Stomach (tissue), 9 donors: ENCODE data around the gene SLC24A3. TPM values are rescaled to one million over a fixed set of nuclear protein-coding genes. Genes with fewer than 3 reads are reported as not detected.

Experiments
- DNase-seq, 2 donors: peaks; one replicate each; pipeline versions ENCODE4 v3.0.0 to v3.0.0-alpha.2; 2013 to 2019
- H3K27ac ChIP-seq, 5 donors: fragments of 200-600 bp in 4 of 5; sonication (generic) in 4 of 5; one replicate each; pipeline ENCODE4 v1.5.1; 2013 to 2019; ENCODE audit warnings: mild to moderate bottlenecking in 1 of 5, moderate library complexity in 1 of 5
- H3K27me3 ChIP-seq, 3 donors: fragments of 200-600 bp; sonication (generic); one replicate each; pipeline ENCODE4 v1.5.1; 2017 to 2019; ENCODE audit warnings: mixed run types in 1 of 3
- H3K36me3 ChIP-seq, 4 donors: fragments of 200-600 bp; sonication (generic); 1 replicate in 3 of 4; 2 replicates in 1 of 4; pipeline ENCODE4 v1.5.1; 2016 to 2019
- H3K4me1 ChIP-seq, 4 donors: fragments of 200-600 bp; sonication (generic); one replicate each; pipeline ENCODE4 v1.5.1; 2016 to 2019
- H3K4me3 ChIP-seq, 4 donors: fragments of 200-600 bp; sonication (generic) in 3 of 4; one replicate each; pipeline ENCODE4 v1.5.1; 2016 to 2019; ENCODE audit warnings: mild to moderate bottlenecking in 1 of 4
- H3K9me3 ChIP-seq, 4 donors: fragments of 200-600 bp; sonication (generic); one replicate each; pipeline ENCODE4 v1.5.1; 2016 to 2019
- EP300 ChIP-seq: sonication (generic); formaldehyde crosslinking; IDR thresholded peaks from one replicate; pipeline ENCODE4 v1.6.1; 2017; ENCODE audit warnings: antibody characterized with exemption
- POLR2A ChIP-seq, 4 donors: fragments of 450-650 bp; IDR thresholded peaks; one replicate each; pipeline ENCODE4 v1.6.1; 2016; ENCODE audit warnings: antibody characterized with exemption in 4 of 4, control low read depth in 2 of 4, mild to moderate bottlenecking in 1 of 4, moderate library complexity in 1 of 4
- POLR2AphosphoS5 ChIP-seq, 3 donors: sonication (generic); formaldehyde crosslinking; IDR thresholded peaks; one replicate each; pipeline ENCODE4 v1.6.1; 2016; ENCODE audit warnings: antibody characterized with exemption in 3 of 3
- WGBS, 5 donors: extraction: QIAGEN DNeasy Blood & Tissue Kit in 3 of 5; methylation state at CpG; one replicate each; pipeline versions ENCODE4 v1.1.5 to v1.1.7; 2013 to 2018; 5-methylcytosine and 5-hydroxymethylcytosine counted together
- intact Hi-C: fragments of 100-400 bp; cut with DNase I; formaldehyde crosslinking; loops from one replicate; pipeline ENCODE4 v1.15.1; 2023; ENCODE audit warnings: low total_unique reads
- polyA plus RNA-seq, 3 donors: library from polyadenylated mRNA; stranded (reverse); fragments of 200-250 nt; gene quantifications; one replicate each; pipeline ENCODE4 v1.2.3, GENCODE V29; 2013
- total RNA-seq, 5 donors: library from RNA; depleted of rRNA; stranded (reverse); fragments of >200 nt; gene quantifications; one replicate each; pipeline versions ENCODE4 v1.1.0 to v1.2.3, GENCODE V29; 2014 to 2016
- TF ChIP-seq, protein P1 (sequence below), 7 experiments: fragments of 450-650 bp in 4 of 7; fragments of 200-600 bp in 3 of 7; sonication (generic) in 3 of 7; IDR thresholded peaks; one replicate each; pipeline ENCODE4 v1.5.1; 2016 to 2019; ENCODE audit warnings: antibody characterized with exemption in 7 of 7, control low read depth in 2 of 7, mild to moderate bottlenecking in 1 of 7
- donor health status: healthy with polysubstance abuse.
- donor health status: Bipolar disorder and iron deficiency.
- donor health status: healthy.

Gene SLC24A3
- total and polyA plus RNA-seq, 8 donors: 1.8 to 9.0 (median 4.5) TPM

DNA sequence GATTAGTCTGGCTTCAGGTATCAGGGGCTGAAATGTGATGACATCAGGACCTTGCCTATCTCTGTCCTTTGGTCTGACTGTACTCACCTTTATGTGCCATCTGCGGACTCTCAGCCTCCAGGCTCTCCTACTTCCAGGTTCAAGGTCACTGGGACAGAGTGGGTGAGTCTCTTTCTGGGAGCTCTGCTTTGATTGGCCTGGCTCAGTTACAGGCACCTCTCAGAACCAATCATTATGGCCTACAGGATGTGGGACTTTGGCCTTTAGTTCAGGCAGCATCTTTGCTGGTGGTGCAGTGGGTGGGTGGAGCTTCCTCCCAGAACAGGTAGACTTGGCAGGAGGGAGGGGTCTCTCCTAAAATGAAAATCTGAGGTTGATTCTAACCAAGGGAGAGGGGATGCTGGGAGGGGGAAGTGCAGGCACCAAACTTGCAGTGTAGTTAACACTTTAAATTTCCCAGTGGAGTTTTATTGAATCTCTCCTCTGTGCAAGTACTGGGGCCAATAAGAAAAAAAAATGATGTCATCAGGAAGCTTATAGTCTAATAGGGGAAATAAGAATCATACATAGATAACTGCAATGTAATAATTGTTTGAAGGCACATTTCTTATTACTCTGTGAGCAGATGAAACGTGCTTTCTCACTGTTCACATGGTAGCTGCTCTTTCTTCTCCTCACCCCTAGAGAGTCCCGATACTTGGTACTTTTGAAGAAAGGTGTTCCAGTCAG is 53.4 kb downstream of the SLC24A3 start:
- no peak overlapping the region for H3K27ac ChIP-seq
- intact Hi-C loops: no loop called here
- H3K9me3 ChIP-seq: no peaks in the 10 kb centered on the region
- H3K36me3 ChIP-seq: no peaks in the 10 kb centered on the region
- 81 to 94% (median 88%) methylated on average over 3 of the region's 3 CpGs for WGBS, 5 donors
- TF ChIP-seq, protein P1, sequence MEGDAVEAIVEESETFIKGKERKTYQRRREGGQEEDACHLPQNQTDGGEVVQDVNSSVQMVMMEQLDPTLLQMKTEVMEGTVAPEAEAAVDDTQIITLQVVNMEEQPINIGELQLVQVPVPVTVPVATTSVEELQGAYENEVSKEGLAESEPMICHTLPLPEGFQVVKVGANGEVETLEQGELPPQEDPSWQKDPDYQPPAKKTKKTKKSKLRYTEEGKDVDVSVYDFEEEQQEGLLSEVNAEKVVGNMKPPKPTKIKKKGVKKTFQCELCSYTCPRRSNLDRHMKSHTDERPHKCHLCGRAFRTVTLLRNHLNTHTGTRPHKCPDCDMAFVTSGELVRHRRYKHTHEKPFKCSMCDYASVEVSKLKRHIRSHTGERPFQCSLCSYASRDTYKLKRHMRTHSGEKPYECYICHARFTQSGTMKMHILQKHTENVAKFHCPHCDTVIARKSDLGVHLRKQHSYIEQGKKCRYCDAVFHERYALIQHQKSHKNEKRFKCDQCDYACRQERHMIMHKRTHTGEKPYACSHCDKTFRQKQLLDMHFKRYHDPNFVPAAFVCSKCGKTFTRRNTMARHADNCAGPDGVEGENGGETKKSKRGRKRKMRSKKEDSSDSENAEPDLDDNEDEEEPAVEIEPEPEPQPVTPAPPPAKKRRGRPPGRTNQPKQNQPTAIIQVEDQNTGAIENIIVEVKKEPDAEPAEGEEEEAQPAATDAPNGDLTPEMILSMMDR (IDR thresholded peaks at IDR 0.05): no peak
- TF ChIP-seq POLR2A (IDR thresholded peaks at IDR 0.05) (no peak), POLR2AphosphoS5 (IDR thresholded peaks at IDR 0.05) (no peak), EP300 (no peak)
- H3K4me3 ChIP-seq: no peak overlapping the region
- H3K4me1 ChIP-seq: peaks cover 0 to 11% (median 0%) of the 10 kb centered on the region in 4 donors
- peak in 1 of 2 donors; percentile 28 for DNase-seq
- H3K27me3 ChIP-seq: no peaks in the 10 kb centered on the region

DNA sequence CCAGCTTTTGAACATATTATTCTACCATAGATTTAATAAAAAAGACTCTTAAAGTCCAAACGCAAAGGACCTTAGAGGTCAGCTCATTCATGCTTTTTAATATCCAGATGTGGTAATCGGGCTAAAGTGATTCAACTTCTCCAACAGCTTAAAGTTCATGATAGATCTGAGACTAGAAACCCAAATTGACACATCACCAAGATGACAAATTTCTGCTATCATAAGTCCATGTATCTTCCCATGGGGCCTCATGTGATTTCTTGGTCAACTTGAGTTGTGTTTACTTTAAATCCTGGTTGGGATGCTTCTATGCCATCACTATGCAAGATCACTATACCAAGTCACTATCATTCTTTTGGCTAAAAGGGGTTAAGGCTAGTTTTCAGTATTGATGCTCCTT is 56.0 kb downstream of the SLC24A3 start:
- H3K4me1 ChIP-seq: peaks cover 0 to 1% (median 0%) of the 10 kb centered on the region in 4 donors
- H3K9me3 ChIP-seq: no peaks in the 10 kb centered on the region
- no peak overlapping the region for H3K4me3 ChIP-seq
- TF ChIP-seq POLR2A (IDR thresholded peaks at IDR 0.05) (no peak), POLR2AphosphoS5 (IDR thresholded peaks at IDR 0.05) (no peak), EP300 (no peak)
- TF ChIP-seq, protein P1 (IDR thresholded peaks at IDR 0.05): no peak
- intact Hi-C loops: no loop called here
- H3K27ac ChIP-seq: no peak overlapping the region
- H3K27me3 ChIP-seq: no peaks in the 10 kb centered on the region
- WGBS, 5 donors: 88 to 96% (median 94%) methylated on average over 2 of the region's 2 CpGs
- no peak for DNase-seq
- no peaks in the 10 kb centered on the region for H3K36me3 ChIP-seq

DNA sequence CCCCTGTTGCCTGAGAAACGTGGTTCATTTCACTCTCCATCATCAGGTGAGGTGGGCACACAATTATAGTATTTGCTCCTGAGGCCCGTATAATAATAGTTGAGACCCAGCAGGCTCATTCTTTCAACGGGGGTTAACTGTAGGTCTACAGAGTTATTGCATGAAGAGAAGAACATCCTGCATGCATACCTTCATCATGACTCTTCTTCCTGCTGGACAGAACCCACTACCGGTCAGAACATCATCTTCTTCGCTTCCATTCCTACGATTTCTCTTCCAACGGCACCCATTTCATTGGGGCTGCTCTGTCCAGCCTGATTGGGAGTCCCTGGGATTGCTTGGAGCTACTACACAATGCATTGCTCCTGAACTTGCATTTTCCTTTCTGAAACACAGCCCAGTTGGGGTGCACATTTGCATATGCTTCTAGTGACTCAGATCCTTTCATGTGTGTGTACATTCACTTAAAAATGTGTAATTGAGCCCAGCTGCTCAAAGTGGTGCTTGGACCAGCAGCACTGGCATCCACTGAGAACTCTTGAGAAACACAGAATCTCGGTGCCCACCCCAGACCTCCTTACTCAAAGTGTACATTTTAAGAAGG is 57.4 kb downstream of the SLC24A3 start:
- Histone ChIP-seq H3K9me3 (no peaks in the 10 kb centered on the region), H3K4me1 (peaks cover 4 to 9% (median 7%) of the 10 kb centered on the region in 4 donors), H3K4me3 (no peak overlapping the region), H3K36me3 (no peaks in the 10 kb centered on the region), H3K27ac (no peak overlapping the region), H3K27me3 (no peaks in the 10 kb centered on the region)
- no peak for TF ChIP-seq POLR2AphosphoS5 (IDR thresholded peaks at IDR 0.05)
- no peak for TF ChIP-seq EP300
- TF ChIP-seq, protein P1 (IDR thresholded peaks at IDR 0.05): no peak
- no peak for TF ChIP-seq POLR2A (IDR thresholded peaks at IDR 0.05)
- DNase-seq: no peak
- WGBS, 5 donors: 84 to 87% (median 86%) methylated on average over 8 of the region's 8 CpGs
- intact Hi-C loops: no loop called here

DNA sequence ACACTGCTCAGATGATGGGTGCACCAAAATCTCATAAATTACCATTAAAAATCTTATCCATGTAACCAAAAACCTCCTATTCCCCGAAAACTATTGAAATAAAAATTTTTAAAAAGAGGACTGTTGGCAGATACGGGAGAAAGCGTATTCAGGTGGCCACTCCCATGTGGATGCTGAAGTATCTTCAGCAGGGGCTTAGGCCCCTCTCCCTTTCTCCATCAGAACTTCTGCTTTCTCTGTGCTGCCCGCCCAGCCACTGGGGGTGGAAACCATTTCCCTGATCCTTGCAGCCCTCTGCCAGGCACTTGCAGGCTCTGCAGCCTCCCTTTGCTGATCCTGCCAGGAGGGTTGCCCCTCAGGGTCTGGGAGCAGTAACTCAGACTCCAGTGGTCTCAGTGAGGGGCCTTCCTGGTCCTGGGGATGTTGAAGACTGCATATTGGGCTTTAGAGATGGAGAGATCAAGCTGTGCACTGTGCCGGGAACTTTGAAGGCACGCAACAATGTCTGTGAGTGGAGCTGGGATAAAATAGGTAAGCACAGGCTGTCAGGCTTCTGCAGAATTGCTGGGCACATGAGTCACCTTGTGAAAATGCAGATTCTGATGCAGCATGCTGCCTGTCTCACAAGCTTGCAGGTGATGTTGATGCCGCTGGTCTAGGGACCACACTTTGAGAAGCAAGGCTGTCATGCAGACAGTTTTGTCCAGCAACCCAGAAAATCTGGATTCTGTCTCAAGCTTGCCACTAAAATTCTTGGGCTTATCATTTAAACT is 59.6 kb downstream of the SLC24A3 start:
- H3K27ac ChIP-seq: no peak overlapping the region
- H3K27me3 ChIP-seq: no peaks in the 10 kb centered on the region
- intact Hi-C loops: no loop called here
- TF ChIP-seq, protein P1 (IDR thresholded peaks at IDR 0.05): no peak
- TF ChIP-seq POLR2A (IDR thresholded peaks at IDR 0.05): no peak
- TF ChIP-seq EP300: no peak
- TF ChIP-seq POLR2AphosphoS5 (IDR thresholded peaks at IDR 0.05): no peak
- no peaks in the 10 kb centered on the region for H3K36me3 ChIP-seq
- no peak for DNase-seq
- H3K9me3 ChIP-seq: no peaks in the 10 kb centered on the region
- peaks cover 21 to 30% (median 27%) of the 10 kb centered on the region in 4 donors for H3K4me1 ChIP-seq
- H3K4me3 ChIP-seq: no peak overlapping the region
- WGBS, 5 donors: 90 to 96% (median 94%) methylated on average over 6 to 7 of the region's 7 CpGs
